ENCODE measurements around the gene TBX1.
"Not testable (repeated sequence)": the region's sequence is repeated elsewhere in the genome, so short reads cannot be mapped to it uniquely, and the experiment has no call there.

The TBX1 gene

DNA sequence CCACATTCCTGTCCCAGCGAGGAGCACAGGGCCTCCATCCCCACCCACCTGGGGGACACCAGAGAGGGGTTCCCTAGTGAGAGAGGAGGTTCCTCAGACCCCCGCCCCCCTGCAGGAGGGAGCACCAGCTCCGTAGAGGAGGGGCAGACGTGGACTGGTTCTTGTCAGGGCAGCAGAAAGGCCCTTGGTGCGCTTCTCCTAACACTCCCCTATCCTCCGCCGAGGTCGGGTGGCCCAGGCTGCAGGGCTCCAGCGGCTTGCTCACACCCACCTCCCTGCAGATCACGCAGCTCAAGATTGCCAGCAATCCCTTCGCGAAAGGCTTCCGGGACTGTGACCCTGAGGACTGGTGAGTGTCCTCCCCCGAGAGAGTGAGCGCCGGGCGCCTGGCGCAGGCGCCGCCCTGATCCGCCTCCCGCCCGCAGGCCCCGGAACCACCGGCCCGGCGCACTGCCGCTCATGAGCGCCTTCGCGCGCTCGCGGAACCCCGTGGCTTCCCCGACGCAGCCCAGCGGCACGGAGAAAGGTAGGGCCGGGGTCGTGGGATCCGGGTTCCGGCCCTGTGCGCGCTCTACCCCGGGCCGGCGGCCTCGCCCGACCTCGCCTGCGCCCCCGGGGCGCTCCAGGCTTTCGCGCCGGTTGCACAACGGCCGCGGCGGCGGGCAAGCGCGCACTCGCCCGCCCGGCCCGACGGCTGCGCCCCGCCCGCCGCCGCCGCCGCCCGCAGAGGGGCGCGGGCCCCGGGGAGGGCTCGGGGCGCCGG lies 5.1 kb downstream of the TBX1 start:
- DNase-seq (ENCODE audit: low spot score): no peak

DNA sequence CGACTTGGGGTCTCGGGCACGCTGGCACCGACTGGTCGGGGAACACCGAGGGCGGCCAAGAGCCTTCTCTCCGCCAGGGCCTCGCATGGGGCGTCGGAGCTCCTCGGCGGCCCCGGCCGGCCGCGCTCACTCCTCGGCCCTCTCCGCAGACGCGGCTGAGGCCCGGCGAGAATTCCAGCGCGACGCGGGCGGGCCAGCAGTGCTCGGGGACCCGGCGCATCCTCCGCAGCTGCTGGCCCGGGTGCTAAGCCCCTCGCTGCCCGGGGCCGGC lies 5.6 kb downstream of the TBX1 start:
- DNase-seq (ENCODE audit: low spot score): no peak

DNA sequence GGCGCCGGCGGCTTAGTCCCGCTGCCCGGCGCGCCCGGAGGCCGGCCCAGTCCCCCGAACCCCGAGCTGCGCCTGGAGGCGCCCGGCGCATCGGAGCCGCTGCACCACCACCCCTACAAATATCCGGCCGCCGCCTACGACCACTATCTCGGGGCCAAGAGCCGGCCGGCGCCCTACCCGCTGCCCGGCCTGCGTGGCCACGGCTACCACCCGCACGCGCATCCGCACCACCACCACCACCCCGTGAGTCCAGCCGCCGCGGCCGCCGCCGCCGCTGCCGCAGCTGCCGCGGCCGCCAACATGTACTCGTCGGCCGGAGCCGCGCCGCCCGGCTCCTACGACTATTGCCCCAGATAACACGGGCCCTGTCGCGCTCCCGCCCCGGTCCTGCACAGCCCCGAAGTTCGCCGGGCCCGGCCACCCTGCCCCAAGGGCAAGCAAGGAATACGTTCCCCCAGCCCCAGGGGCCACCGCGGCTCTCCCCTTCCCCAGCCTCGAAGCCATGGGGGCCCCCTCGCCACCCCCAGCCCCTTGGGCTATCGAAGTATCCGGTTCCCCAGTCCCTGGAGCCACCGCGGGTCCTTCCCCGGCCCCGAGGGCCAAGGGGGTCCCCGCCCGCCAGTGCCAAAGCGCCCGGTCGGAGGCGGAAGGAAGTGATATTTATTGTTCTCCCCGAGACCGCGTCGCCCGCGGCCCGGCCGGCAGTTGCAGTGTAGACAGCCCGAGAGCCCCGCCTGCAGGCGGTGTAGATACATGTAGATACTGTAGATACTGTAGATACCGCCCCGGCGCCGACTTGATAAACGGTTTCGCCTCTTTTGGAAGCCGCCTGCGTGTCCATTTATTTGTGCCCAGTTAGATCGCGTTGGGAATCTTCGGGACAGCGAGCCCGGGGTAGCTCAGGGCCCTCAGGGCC lies 6.2 kb downstream of the TBX1 start:
- DNase-seq (ENCODE audit: low spot score): no peak

DNA sequence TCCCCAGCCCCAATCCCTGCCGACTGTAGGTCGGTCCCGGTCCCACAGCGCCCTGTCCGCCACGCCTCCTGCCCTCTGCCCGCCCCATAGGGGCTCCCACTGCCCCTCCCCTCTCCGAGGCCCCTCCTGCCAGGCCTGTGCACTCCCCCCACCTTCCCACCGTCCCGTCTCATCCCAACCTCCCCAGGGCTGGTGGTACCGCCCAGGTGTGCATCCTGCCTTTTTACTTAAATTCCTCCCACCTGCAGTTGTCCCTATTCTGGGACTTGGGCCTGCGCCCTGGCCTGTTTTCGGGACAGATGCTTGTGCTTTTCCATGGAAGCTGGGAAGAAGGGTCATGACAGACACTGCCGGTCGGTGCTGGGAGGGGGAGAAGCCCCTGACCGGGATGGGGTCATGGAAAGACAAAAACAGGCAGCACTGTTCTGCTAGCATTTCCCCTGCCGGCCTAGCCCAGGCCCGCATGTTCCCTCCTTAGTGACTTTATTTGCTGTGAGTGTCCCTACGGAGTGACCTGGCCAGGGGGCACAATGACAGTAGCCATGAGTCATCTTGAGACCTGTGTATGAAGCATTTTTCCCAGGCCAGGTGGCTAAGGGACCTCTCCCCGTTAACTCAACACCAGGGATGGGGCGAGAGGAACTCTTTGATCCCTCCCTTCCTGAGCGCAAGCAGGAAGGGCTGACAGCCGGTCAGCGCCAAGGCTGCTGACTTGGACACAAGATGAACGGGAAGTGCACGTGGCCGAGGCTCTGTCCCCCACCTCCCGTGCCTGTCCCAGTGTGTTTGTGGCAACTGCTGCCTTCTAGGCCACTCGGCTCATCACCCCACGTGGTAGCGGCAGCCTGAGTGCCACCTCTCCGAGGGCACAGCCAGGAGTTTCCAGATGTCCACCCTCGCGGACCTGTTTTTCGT lies 7.1 kb downstream of the TBX1 start:
- DNase-seq (ENCODE audit: low spot score): no peak

DNA sequence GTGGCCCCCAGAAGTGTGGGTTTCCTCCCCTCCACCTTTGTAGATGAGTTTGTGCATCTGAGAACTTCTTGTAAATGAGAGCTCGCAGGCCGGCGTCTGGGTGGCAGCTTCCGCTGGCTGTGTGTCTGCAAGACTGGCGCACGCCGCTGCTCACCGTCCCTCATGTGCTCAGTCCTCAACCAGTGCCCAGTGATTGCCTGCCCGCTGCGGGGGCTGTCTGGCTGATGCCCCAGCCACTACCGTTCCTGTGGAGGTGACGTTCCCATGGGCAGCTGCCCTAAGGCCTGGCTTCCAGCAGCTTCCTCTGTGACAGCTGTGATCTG lies 8.8 kb downstream of the TBX1 start:
- no peak for DNase-seq (ENCODE audit: low spot score)

DNA sequence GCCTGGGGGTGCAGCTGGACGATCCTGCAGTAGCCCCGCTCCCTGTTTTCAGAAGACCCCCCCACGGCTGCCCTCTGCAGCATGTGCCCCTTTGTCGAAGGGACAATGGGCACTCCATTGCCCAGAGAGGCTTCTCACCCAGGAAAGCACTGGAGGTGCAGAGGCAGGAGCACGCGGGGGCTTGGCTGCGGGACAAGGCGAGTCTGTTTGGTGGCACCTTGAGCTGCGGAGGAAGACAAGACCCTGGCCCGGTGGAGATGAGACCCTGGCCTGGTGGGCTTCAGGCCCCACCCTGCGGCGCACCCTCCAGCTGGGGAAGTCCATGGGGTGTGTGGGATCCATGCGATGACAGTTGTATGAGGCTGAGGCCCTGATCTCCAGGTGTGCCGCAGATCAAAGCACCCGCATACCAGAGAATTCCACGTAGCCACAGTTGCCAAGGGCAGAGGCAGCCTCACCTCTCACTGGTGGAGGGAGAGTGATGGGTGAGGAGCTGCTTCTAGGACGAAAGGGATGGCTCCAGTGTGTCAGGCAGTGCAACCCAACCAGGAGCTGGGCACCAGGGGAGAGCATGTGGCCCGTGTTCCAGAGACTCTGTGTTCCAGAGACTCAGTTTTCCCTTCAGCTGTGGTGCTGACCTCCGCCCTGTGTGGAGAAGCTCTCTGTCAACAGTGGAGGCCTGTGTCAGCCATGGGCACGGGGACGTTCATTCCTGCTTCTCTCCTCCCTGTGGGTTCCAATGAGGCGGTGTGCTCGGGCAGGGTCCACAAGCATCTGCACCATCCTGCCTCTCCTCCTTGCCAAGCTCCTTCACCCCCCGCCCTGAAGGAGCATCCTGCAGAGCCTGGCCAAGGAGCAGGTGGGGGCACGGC lies 10.0 kb downstream of the TBX1 start:
- DNase-seq (ENCODE audit: low spot score): no peak

DNA sequence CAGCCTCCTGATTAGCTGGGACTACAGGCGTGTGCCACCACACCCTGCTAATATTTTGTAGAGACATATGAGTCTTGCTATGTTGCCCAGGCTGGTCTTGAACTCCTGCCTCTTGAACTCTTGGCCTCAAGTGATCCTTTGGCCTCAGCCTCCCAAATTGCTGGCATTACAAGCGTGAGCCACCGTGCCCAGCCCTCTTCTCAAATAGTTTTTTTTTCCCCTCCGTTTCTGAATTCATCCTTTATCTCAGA lies 11.8 kb downstream of the TBX1 start:
- DNase-seq (ENCODE audit: low spot score): no peak

DNA sequence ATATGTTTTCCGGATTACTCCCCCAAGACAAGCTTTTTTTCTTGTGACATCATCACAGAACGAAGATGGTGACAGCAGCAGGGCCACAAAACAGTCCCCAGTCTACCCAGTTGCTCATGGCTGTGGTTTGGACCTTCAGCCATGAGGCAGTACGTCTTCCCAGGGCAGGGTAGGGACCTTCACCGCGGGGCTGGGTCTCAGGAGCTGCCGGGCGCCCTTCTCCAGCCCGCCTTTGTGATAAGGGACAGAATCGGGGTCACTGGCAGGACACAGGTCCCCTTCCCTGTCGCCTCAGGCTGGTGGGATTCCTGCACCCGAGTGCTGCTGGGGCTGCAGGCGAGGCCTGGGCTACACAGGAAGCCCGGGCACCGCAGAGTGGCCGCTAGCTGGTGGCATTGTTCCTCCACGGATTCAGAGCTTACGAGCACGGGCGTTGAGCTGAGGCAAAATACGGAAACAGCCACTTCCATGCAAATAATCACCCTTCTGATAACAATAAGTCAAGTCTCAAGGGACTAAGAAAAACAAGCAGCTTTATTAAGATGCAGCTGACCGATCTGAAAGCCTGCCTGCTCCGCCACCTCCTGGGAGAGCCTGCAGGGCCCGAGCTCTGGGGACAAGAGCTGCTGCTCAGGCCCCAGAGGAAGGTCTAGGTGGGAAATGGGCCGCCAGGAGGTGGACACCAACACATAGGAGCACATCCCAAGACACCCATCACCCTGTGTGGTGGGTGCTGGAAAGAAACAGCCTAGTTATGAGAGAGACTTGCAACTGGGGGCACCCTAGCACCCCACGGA lies 12.3 kb downstream of the TBX1 start:
- DNase-seq (ENCODE audit: low spot score): no peak

DNA sequence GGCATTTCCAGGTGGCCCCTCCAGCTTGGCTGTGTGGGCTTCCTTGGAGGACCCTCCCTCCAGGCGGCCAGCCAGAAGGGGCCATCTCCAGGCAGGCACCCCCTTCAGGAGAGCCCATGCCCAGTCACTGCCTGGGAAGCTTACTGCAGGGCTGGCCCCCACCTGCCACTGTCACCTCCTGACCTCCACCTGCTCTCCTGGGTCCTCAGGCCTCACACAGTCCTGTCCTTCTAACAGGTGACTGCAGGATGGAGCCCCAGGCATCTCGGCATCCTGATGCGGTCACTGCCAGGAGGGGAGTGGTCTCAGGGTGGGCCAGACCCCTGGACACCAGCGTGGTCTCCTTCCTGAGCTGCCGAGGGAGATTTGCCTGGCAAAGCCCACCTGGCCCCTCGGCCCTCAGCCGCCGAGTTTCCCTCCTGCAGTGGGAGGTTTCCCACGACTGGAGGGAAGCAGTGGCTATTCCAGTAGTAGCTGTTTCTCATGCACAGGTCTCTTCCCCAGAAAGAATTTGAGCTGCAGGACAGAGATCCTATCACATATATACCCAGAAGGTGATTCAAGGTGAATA lies 13.0 kb downstream of the TBX1 start:
- no peak for DNase-seq (ENCODE audit: low spot score)

DNA sequence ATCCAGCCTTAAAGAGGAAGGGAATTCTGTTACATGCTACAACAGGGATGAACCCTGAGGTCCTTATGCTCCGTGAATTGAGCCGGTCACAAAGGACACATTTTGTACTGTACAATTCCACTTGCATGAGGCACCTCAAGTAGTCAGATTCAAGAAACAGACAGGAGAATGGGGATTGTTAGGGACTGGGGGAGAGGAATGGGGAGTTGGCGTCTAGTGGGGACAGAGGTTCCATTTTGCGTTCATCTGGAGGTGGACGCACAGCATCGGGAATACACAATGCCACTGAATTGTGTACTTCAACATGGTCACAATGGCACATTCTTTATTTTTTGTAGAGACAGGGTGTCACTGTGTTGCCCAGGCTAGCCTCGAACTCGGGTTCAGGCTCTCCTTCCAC lies 14.1 kb downstream of the TBX1 start:
- DNase-seq (ENCODE audit: low spot score): no peak

DNA sequence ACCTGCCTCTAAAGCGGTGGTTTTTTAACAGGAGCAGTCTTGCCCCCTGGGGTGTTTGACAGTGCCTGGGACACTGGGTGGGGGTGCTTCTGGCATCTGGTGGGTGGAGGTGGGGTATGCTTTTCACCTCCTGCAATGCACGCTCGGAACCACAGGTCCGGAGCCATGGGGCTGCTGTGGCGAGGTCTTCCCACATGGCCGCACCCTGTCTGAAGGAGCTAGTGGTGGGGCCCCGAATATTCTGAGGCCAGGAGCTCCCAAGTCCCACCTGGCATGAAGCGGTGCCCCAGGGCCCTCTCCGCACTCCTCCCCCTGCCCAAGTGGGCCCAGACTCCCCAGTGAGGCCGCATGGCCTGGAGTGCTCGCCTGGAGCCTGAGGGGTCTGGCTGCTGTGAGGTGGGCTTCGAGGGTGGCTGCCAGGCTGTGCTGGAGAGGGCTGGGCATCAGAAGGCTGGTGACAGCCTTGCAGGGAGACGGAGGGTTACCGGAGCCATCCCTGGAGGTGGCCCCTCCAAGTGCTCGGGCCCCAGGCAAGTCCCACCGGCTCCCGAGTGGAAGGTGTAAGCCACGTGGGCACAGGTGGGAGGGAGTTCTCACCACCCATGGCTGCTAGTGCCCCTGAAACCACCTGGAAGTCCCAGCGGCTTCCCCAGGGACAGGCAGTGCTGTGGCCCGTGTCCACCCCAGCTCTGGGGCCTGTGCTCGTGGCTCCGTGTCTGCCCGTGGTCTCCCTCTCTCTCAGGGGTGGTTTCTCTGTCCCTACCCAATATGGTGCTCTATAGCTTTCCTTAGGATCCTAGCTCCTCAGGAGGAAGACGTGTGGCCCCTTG lies 15.1 kb downstream of the TBX1 start:
- no peak for DNase-seq (ENCODE audit: low spot score)

DNA sequence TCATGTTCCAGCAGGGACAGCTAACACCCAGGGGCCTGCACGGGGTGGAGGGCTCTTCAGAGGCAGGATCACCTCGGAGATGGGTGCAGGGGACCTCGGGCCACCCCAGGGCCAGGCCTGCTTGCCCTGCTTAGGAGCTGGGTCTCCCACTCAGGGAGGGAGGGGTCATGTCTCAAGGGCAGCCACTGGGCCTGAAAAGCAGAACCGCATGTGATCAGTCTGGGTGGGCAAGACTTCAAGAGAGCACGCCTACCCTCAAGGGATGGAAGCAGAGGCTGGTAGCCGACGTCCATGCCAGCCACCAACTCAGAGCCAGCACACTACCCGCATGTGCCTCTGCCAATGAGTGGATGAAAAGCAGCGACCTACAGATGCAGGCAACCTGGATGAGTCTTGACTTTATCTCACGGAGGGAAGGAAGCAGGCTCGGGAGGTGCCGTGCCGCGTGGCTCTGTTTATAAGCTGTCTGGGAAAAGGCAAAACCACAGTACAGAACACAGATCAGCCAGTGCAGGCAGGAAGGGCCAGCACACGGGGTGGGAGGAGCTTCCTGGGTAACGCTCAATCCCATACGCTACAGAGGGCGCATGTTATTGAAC lies 16.0 kb downstream of the TBX1 start:
- peak; percentile 76 for DNase-seq (ENCODE audit: low spot score)

DNA sequence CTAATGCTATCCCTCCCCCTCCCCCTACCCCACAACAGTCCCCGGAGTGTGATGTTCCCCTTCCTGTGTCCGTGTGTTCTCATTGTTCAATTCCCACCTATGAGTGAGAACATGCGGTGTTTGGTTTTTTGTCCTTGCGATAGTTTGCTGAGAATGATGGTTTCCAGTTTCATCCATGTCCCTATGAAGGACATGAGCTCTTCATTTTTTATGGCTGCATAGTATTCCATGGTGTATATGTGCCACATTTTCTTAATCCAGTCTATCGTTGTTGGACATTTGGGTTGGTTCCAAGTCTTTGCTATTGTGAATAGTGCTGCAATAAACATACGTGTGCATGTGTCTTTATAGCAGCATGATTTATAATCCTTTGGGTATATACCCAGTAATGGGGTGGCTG lies 16.6 kb downstream of the TBX1 start:
- not testable (repeated sequence) for DNase-seq (ENCODE audit: low spot score)

DNA sequence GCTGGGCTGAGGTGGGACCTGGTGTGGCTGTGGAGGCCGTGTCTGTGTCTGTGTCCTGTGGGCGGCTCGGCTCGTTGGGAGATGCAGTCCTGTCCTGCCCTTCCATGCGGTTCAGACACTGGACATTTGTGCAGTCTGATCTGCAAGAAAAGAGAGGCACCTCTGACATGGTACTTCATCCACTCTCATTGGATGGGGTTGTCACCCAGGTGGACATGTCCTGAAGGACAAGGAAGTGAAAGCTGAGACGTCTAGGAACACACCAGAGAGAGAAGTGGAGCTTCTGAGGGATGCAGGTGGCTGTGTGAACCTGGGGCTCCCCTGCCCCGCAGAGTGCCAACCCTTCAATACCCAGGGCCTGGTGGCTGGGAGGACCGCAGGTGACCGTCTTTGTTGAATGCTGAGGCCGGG lies 18.4 kb downstream of the TBX1 start:
- DNase-seq (ENCODE audit: low spot score): no peak

DNA sequence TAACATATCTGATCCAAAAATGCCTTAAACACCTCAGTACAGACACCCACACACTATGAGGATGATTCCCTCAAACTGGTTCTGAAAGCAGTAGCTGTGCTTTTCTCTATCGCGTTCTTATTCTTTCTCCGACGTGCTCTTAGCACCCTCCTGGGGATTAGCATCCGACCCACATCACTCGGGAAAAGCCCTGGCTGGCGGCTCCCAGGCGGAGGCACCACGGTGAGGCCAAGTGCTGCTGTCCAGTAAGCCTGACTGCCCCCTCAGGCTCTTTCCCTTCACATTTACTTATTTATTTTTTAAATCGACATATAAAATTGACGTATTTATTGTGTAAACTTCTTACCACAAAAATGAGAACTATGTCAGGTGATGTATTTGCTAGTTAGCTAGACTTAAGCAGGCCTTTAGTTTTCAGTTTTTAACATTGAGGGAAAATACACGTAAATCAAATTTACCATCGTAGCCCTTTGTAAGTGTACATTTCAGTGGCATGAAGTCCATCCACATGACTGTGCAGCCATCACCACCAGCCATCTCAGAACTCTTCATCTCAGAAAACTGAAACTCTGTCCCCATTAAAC lies 19.2 kb downstream of the TBX1 start:
- DNase-seq (ENCODE audit: low spot score): no peak

DNA sequence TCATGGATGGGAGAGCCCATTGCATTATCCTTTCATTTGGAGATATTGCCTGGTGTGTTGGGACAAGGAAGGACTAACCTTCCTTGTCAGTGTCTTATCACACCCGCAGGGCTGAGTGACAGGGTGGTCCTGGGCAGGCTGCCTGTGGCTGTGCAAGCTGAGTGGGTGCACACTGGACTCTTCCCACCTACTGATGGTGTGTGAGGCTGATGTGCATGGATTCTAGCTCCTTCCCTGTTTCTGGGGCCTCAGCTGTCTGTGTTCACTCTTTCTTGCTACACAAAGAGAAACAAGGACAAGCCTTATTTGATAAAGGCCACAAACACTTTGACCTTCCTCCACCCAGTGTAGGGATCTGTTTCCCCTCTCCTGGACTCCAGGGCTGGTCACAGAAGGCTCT lies 22.0 kb downstream of the TBX1 start:
- no peak for DNase-seq (ENCODE audit: low spot score)

DNA sequence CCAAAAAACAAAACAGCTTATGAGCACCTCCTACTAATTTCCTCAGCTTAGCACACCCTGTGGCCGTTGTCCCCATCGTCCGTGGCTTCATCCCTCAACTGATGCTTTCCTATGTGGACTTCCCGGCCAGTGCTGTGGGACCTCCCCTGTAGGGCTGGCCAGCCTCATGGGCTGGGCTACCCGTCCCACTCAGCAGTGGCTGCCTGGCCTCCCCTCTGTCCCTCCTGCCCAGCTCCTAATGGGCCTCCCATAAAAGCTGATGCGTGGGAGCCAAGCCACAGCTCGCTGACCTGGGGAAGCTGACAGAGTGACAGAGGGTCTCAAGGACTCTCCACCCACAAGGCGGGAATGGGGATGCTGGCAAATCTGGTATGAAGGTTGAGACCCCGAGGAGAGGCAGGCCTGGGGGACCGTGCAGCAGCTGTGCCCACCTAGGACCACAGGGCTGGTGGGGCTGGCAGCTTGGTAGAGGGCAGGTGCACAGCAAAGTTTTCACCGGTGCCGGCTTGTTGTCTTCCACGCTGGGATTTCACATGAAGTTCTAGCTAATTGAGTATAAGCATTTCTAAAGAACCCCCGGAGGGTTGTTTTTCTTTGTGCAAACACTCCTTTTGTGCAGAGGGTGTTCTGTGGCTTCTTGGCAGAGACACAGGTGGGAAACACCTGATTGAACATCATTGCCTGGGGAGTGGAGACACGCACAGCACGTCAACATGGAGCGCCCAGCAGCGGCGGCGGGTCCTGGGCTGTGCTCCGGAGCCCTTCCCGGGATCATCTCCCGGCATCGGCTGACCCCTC lies 23.2 kb downstream of the TBX1 start:
- DNase-seq (ENCODE audit: low spot score): no peak

Data from hepatic stellate cell (primary cell).